Measurements from ENCODE around the gene PRKACG.

The PRKACG gene

GRCh38 chr9:69036309-69036708, 22.4 kb upstream of the PRKACG start:
- no peak for TF ChIP-seq CTCF (IDR thresholded peaks at IDR 0.05; ENCODE audit: low read depth, low read length, missing control alignments)
- no peak for DNase-seq (ENCODE audit: low read depth)

GRCh38 chr9:69035438-69036308, 21.8 kb upstream of the PRKACG start, which contains the start of gene FXN:
Gene FXN (plus strand): TSS chr9:69035752. CDS start chr9:69035783, 31 bp downstream.
- peak; percentile 97 for TF ChIP-seq CTCF (IDR thresholded peaks at IDR 0.05; ENCODE audit: low read depth, low read length, missing control alignments)
- peak; percentile 51 for DNase-seq (ENCODE audit: low read depth)
- H3K4me3 ChIP-seq (ENCODE audit: low read depth, low read length), result peak within 1 kb of the TSS; percentile 68

More at GRCh38 chr9:69036309-69036708, 22.4 kb upstream of the PRKACG start:
- H3K4me3 ChIP-seq (ENCODE audit: low read depth, low read length), result peak overlapping the region; percentile 68

GRCh38 chr9:69034071-69034470, 20.2 kb upstream of the PRKACG start:
- no peak for TF ChIP-seq CTCF (IDR thresholded peaks at IDR 0.05; ENCODE audit: low read depth, low read length, missing control alignments)
- no peak overlapping the region for H3K4me3 ChIP-seq (ENCODE audit: low read depth, low read length)
- no peak for DNase-seq (ENCODE audit: low read depth)

- DNase-seq (ENCODE audit: low read depth), result no peak
- no peak for TF ChIP-seq CTCF (IDR thresholded peaks at IDR 0.05; ENCODE audit: low read depth, low read length, missing control alignments)
- H3K4me3 ChIP-seq (ENCODE audit: low read depth, low read length), result no peak overlapping the region
Measured at GRCh38 chr9:69030851-69031645, 17.1 kb upstream of the PRKACG start.

- H3K4me3 ChIP-seq (ENCODE audit: low read depth, low read length), result no peak overlapping the region
- TF ChIP-seq CTCF (IDR thresholded peaks at IDR 0.05; ENCODE audit: low read depth, low read length, missing control alignments), result no peak
- DNase-seq (ENCODE audit: low read depth), result no peak
Measured at GRCh38 chr9:69029535-69029934, 15.6 kb upstream of the PRKACG start.

- no peak for TF ChIP-seq CTCF (IDR thresholded peaks at IDR 0.05; ENCODE audit: low read depth, low read length, missing control alignments)
- no peak overlapping the region for H3K4me3 ChIP-seq (ENCODE audit: low read depth, low read length)
- DNase-seq (ENCODE audit: low read depth), result no peak
Measured at GRCh38 chr9:69028754-69029153, 14.8 kb upstream of the PRKACG start.

Data from GM12864 (cell line).